GM21717 (cell line): ENCODE measurements around the gene ALK.

ENCODE experiments used
- ATAC-seq: cut with Tn5 transposase; IDR thresholded peaks from one replicate; pipeline ENCODE4 v1.9.1; 2021; ENCODE audit warnings: mild to moderate bottlenecking, moderate library complexity; ENCODE audit not compliant: unreplicated experiment

Gene ALK

DNA sequence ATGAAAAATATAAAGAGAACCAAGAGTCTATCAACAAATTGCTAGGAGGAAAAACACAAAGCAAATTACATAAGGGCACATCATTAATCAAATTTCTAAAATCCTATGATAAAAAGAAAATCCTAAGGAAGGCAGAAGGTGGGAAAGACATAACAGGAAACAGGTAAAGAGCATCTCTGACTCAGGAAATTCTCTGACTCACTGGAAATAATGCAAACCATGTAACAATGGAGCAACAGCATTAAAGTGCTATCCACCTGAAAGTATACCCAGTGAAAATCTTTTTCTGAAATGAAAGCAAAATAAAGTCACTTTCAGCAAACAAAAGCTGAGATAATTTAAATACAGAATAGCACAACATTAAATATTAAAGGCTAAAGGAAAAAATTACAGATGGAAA is 10.9 kb downstream of the ALK start:
- ATAC-seq, result no peak

DNA sequence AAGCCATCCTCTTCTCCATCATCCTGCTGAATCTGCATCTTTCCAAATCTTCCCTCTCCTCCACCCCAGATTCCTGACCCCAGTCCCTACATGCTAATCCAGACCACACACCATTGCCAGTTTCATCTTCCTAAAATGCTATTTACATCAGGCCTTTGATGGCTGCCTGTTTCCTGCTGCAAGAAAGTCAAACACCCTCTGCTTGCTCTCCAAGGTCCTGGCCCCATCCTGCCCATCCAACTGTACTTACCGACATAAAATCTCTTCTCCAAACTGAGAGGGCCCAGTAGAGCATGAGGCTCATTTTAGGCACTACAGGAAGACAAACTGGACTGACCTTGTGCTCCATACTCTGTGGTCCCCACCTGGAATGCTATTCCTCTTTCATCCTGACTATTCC is 19.0 kb downstream of the ALK start:
- no peak for ATAC-seq

DNA sequence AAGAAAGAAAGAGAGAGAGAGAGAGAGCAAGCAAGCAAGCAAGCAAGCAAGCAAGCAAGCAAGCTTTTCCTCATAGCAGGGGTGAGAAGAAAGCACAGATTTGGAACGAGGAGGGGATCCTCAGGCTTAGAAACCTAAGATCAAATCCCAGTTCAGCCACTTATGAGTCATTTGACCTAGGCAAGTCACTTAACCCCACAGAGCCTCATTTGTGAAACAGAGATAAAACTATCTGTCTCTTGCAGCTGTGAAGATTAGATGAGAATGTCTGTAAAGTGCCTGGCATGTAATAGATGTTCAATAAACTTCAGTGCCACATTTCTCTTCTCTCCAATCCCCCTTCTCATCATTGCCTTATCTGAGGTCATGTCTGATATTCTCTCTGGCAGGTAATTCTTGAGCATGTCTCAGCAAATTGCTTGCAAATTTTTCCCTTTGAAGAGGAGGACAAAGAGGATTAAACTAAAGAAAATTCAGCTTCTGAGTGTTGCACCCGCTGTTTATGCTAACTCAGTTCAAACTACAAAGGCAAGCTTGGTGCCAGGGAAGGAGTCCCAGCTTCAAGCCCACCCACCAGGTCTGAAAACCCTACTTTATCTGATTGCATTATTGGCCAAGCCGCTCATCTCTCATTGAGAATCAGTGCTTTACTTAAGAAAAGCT is 20.3 kb downstream of the ALK start:
- ATAC-seq, result no peak

DNA sequence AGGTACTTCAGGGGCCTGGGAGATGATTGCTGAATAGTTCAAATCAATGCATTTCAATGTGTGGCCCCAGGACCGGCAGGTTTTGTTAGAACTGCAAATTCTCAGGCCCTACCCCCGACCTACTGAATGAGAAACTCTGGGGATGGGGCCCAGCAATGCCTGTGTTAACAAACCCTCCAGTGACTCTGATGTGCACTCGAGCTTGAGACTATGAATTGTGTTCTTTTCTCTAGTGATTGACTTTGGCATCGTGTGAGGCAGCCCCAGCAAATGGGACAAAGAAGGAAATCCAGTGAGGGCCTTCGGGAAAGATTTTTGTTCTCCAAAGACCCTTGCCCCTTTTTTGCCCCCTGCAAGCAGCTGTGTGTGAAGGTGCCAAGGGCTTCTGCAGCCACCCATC is 22.4 kb downstream of the ALK start:
- ATAC-seq, result no peak

DNA sequence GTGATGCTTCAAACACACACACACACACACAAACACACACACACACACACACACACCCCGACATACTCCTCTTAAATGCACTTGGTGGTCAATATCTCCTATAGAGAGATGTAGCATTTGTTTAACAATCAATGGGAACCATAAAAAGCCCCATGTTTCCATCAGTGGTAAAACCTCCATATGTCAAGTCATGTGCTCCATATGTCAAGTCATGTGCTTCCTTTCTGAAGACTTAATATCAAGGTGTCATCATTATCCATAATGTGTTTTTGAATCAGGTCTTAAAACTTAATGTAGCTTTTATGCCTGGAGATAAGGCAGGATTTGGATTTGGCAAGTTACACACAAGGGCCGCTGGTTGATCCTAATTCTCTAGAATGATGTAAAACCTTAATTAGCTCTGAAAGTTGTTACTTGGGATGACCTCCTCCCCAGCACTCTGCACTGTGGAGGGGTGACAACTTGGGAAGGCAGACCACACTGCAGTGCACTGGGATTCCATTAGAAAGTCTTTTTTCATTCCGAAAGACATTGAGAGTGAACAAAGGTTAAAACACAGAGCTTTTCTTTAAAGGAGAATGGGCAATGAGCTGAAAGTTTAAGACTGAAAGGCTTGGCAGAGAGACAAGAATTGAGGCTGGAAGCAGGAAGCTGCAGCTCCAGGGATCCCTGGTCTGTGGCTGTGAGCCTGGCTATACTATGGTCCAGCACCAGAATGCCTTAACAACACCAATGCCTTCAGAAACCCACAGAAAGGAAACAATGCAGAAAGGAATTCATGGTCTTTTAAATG is 26.4 kb downstream of the ALK start:
- ATAC-seq, result no peak

DNA sequence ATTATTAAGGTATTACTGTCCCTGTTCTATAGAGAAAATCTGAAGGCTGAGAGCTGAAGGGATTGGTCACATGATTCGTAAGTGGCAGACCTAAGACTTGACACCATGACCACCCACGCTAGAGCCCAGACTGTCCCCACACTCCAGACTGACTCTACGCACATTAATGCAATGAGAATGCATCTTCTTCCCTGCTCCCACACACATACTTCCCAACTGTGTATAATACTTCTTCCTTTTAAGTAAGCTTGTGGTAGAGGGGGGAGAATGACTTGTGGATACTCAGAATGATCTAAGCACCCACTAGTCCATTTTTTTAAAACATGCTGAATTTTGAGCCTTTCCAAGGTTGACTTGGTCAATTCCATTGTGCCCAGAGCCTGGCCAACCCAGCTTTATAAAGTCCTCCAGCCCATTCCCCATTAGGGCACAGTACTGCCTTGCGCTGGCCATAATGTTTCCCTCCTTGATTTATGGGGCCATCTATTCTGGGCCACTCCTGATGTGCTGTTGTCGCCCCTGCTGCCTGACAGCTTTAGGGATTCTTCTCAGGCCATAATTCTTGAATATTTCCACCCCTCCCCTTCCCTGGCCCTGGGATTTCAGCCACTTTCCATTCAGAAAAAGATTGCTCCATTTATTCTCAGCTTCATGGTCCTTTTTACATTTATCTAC is 28.7 kb downstream of the ALK start:
- no peak for ATAC-seq

DNA sequence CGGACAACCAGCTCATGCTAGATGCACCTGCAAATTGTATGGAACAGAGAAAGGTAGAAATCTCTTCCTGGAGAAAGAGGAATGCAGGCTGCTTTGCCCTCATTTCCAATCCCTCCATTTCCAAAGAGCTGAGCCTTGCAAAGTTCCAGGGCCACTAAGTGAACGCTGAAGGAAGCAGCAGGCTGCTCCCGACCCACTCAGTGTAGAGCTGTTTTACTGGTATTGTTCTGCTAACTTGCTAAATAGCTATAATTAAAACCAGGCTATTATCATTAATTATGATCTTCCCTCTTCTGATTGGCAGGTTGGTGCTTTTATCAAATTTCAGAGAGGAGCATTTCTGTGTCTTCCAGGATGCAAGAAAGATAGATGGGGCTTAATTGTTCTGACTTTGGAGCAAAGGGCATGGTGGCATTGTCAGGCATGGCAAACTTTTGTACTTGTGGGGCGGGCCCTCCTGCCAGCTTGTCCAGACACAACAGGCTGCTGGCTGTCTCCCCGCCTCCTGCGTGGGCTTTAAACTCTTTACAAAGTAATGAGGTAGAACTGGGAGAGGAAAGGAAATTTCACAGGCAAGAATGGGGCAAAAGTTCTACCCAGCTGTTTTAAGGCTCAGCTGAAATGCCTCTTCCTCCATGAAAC is 40.2 kb downstream of the ALK start:
- no peak for ATAC-seq

DNA sequence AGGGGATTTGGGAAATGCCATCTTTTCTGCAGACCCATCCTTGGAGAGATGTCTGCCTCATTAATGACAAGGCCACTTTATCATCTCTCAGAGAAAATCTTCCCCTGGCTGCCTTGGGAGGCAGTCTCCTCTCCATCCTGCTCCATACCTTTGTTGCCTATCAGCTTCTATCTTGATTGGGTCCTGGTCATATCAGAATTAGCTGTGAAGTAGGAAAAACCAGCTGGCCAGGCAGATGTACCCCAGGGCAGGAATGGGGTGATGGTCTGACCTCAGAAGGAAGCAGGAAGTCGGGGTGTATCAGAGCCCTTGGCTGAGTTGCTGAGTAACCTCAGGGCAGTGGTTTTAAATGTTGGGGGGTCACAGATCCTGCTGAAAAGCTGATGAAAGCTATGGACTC is 41.3 kb downstream of the ALK start:
- no peak for ATAC-seq

DNA sequence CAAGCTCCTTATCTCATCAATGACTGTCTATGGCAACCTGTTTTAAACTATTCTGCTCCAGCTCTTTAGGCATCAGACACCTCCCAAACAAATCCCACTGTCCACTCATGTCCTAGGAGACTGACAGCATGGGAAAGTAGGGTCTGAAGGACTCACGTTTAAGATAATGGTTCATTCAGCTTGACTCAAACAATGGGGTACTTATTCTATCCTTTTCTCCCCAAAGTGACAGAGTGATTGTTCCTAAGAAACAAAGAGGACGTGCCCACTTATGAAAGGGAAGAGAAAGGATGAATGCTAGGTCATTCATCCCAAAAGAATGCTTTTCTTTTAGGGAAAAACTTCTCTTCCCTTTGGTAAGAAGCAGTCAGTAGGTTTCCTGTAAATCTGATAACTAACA is 41.9 kb downstream of the ALK start:
- ATAC-seq, result no peak

DNA sequence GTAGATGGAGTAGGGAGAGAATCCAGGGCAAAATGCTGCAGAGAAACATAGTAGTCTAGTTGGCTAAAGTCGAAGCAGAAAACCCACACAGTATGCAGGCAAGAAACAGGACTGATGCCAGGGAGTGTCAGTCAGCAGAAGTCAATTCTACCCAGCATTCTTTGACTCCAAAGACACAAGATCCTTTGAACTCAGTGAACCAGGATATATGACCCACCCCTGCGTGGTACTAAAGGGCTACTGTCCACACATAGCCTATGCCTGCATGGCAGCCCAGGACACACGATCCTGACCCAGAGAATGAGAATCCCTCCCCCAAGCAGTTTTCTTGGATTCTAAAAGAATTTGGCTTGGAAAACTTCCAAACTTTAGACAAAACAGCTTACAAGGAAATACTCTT is 42.5 kb downstream of the ALK start:
- no peak for ATAC-seq

DNA sequence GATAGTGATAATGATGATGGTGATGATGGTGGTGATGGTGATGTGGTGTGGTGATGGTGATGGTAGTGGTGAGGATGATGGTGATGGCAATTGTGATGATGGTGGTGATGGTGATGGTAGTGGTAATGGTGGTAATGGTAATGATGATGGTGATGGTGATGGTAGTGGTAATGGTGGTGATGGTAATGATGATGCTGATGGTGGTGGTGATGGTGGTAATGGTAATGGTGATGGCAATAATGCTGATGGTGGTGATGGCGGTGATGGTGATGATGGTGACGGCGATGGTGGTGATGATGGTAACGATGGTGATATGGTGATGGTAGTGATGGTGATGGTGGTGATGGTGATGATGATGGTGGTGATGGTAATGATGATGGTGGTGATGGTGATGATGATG is 45.0 kb downstream of the ALK start:
- ATAC-seq, result no peak

DNA sequence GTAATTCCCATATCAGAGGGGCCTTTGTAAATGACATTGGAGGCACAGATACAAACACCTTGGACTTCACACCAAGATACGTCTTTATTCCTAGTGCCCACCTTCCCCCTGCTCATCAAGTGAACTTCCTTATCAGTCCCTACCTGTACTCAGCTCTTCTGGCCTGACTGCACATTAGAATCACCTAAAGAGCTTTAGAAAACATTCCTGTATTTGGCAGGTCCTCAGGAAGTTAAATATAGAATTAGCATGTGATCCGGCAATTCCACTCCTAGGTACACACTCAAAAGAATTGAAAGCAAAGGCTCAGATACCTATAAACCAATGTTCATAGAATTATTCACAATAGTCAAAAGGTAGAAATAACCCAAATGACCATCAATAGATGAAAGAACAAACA is 46.6 kb downstream of the ALK start:
- ATAC-seq, result no peak

DNA sequence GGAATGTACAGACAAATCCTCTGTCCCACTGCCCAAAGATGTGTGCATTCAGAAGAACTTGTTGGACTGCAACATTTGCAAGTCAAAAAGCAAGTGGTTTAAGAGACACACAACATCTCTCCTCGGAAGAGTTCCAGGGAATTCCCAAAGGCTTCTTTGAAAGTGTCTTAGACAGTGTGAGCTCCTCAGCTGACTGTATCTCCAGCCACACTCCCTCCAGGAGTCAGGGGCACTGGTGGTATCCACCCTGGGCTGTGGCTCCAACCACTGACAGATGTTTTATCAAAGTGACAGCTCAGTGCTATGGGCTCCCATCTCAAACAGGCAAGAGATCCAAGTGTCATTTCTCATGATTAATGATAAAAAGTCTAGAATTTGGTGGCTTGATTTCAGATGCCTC is 48.5 kb downstream of the ALK start:
- no peak for ATAC-seq

DNA sequence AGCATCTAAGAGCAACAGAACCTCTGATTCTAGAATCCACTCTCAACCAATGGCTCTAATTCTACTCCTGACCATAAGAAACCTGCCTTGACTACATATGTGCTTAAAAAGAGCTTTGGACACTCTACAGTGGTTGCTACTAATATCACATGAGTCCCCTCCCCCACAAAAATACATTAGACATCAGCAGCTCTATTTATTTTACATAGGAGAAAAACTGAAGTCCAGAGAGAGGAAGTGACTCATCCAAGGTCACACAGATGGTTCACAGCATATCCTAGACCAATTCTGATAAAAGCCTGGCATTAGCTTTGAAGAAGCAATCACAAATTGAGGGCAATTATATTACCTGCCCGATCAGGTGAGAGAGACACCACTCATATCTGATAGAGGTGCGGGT is 49.8 kb downstream of the ALK start:
- no peak for ATAC-seq

DNA sequence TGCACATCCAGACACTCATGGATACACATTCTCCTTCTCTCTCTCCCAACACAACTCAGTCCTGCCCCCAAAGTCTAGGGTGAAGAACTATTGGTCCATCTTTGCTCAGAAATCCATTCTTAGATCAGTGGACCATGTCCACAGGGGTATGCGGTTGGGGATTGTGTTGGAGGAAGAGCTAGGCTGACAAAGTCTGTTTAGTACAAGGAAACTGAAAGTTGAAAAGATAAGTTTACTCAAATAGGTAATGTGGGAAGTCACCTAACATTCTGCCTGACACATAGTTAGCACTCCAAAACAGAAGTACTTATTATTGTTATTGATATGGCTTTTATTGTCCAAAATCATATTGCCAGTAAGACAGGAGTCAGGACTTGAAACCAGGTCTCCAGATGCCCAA is 55.9 kb downstream of the ALK start:
- ATAC-seq, result peak; percentile 53

DNA sequence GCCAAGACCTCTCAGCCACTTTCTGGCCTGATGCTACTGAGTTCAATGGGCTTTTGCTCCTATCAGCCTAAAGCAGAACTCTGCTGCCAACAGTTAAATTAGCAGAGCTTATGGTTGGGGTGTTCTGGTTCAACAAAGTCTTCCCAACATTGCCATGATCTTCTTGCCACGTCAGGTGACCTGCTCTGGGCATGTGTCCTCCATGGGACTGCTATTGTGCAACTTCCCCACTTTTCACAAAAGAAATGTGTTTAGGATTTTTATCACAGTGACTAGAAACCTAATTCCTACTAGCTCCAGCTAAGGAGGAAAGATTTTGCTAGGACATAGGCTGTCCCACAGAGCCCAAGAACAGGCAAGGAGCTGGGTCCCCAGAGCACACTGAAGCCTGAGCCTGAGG is 56.4 kb downstream of the ALK start:
- ATAC-seq, result no peak

DNA sequence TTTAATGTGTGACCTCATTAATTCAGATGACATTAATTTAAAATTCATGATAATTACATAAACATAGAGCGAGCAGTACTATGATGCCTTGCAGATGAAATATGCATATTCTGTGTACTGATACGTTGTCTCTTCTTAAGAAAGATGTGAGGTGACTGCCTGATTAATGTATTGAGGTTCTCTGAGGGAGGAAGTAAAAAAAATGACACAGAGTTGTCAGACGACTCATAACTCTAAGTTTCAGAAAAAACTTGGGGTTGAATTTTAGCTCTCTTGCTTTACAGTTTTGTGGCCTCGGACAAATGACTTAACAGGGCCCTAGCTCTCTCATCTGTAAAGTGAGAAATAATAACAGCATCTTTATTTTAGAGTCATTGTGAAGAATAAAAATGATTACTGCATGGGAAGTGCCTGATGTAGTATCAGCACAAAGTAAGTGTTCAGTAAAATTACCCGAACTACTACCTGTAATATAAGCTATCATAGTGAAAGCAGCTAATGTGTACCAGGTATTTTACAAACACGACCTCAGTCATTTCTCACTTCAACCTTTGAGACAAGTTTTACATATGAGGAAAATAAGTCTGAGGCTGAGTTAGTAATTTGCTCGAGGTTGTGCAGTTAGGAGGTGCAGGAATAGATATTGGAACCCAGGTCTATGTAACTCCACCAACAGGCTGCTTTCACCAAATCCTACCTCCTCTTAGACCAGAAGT is 65.3 kb downstream of the ALK start:
- no peak for ATAC-seq

DNA sequence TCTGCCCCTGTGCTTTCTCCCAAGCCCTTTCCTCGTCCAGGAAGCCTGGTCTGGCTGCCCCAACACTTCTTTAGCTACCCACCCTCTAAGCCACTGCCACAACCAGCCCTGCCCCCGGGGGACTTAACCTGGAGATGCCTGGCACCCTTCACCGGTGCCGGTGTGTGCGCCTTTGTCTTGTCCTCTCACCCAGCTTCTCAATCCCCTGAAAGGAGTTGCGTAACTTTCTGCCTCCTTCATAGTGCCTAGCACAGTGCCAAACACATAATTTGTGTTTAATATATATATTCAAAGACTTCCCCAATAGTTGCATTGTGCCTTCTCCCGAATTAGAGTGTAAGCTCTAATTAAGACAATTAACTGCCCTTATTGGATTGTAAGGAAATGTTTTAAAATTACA is 70.6 kb downstream of the ALK start:
- ATAC-seq, result no peak

DNA sequence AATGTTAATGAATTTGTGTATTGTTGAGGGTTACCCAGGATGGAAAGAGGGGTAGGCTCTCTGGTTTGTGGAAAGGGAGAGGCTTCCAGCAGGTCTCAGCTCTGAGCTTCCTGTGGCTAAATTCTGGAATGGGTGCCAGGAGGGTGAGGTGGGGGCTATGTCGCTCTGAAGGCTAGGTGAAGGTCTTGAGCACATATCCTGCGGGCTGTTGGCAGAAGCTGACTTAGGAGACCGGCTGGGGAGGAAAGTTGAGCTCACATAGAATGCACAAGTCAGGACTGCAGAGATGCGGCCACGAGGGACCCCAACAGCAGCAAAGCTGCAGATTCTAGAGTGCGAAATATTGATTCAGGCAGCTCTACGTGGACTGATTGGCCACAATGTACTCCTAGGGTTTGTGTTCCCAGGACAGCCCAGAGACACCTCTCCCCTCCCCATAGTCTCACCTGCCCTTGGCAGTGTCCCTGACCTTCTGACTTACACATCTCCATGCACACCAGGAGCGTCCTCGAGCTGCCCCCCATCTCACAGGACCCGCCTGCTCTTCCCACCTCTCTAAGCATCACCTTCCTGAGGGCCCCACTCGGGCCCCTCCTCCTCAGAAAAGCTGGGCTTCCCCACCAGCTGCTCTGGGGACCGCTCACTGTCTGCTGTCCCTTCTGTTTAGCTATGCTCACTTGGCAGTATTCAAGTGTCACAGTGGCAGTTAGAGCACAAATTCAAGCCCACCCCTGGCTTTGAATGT is 72.6 kb downstream of the ALK start:
- no peak for ATAC-seq

DNA sequence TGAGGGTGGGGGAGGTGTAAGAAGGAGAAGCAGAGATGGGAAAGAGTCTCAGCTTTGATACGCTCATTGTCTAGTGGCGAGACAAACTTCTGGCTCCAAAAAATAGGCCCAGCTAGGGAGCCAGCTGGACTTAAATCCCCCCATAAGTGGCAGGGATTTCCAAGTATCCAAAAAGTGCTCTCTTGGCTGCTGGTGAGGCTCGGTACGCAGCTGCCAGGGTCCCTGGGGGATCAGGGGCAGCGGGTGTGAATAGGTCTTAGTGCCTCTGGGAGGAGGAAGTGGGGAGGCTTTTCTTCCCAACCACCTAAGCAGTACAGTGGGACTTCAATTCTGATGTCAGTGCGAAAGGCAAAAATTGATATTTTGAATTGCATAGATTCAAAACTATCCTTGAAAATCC is 73.5 kb downstream of the ALK start:
- no peak for ATAC-seq
